Inferior parietal cortex (tissue), 1 donor: ENCODE measurements around the gene SBF2.
"Not testable (repeated sequence)": the region's sequence is repeated elsewhere in the genome, so short reads cannot be mapped to it uniquely, and the experiment has no call there.

Experiments used
- DNase-seq: peaks from one replicate; pipeline ENCODE4 v3.0.0-alpha.2; 2016; ENCODE audit errors: extremely low spot score

SBF2 gene

DNA sequence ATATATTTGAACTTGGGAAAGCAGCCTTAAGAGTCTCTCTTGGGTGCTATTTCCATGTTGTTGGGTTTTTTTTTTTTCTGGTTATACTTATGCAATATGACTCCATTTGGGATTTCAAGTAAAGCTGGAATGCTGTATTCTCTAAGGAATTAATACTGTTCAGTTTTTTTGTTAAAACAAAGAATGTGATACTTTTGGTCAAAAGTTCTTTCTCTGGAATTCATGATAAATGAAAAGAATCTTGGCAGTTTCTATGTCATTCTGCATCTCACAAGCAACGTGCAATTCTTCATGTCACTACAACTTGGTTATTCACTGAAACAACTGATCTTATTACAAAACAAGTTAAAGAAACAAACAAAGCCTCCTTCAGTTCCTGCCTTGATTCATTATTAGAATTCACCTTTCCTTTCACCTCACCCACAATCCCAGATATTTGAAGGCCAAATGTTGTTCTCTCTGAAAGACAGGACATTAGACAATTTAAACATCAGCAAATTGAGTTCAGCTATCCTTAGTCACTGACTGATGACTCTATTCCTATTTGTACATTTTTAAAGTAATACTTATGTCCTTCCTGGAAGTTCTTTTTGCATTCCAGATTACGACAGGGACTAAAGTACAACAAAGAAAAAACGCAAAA, 176.2 kb downstream of the SBF2 start:
- no peak for DNase-seq

DNA sequence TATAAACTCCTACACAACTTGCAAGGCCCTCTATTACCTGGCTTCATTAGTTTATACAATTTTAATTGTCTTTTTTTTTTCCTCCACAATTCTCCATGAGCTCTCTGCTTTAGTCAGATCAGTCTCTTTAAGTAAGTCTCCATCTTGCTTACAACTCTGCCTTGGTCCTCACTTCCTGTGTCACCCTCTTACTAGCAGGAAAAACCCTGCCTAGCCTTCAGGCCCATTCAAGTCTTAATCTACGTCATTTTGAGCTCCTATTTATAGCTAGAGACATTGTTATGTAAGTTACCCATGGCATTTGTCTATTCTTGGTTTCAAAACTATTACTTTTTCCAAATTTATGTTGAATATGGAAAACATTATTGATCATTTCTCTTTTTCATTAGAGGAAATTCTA, 177.4 kb downstream of the SBF2 start:
- DNase-seq = no peak

DNA sequence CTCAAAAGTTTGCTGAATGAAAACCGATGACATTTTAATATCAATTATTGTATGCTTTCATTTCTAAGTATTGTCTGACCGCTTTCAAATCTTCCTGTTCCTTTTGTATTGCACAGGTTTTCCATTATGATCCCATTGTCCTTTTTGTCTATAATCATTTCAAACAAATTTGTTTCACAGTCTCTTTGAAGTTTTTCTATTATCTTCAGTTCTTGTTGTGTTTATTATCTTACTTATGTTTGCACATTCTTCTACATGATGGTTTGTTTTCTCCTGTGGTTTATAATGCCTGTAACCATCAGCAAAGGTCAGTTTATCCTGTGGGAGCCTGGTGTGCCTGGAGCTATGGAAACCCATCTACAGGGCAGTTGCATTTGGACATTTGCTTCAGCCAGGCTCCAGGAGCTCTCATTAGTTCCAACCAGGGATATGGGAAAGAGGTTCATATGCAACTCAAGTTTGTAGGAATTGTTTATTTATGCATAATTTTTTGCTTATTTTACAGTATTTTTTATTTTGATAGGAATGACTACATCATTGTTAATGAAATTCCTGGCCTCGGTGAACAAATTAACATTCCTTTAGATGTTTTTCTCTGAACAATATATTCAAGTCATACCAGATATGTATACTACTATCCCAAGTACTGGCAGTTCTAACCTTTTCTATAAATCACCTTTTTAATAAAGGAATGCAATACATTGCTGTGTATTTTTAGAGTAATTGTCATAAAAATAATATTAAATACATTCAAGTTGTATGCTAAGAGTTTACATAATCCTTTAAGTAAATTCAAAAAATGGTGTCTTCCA, 179.2 kb downstream of the SBF2 start:
- DNase-seq = no peak

DNA sequence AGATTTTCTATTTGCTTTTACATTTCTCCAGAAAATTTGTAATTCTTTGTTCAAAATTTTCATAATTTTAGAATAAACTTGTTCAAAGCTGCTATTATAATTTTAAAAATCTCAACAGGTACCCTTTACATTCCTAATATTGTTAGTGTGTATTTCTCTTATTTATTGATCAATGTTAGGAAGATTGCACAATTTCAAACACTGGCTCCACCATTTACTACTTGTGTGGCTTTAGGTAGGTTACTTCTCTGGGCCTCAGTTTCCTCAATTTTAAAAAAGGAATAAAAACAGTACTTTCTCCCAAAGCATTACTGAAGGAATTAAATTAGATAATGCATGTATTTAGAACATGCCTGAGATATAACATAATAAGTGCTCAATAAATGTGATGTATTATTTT, 180.2 kb downstream of the SBF2 start:
- no peak for DNase-seq

DNA sequence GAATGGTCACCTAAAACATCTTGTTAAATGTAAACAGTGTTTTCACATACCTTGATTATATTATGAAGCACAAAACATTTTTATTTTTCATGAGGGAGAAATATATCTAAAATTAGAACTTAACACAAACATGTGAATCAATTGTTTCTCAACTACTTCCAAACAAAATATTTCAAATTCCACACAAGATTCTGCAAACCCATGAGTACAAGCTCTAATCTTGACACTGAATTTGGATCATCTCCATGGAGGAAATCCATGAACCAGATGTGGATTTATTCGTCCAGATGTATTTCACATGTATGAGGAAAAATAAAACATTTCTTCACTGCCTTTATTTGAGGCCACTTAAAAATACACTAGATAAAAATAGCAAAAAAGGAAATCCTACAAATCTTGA, 184.2 kb downstream of the SBF2 start:
- no peak for DNase-seq

DNA sequence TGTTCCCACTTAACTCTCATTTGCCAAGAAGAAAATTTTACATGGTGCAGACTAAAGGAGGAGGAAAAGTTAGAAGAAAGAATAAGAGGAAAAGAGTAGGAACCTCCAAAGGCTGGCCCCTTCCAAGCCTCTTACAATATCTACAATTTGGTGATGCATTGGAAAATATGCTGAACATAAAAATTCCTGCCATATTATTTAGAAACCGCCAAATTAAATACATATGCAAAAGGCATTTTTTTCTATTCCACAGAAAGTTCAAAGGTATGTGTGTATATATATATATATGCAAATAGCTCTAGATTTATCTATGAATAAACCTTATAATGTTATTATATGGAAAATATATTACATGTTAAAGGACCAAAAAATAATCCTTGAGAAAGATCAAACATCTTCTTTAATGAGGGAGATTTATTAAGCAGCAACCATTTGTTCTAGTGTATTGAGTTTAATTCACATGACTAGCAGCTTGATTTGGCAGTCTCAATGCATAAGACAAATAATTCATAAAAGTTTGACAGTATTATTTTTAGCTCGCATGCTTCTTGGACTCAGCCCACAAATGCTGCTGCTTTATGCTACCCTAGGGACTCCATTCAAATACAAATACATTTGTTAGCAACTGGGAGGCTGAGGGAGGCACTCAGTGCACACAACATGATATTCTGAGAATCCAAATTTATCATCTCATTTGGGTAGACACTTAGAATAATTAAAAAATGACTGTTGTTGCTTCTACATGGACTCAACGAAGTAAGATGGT, 184.9 kb downstream of the SBF2 start:
- DNase-seq = no peak

DNA sequence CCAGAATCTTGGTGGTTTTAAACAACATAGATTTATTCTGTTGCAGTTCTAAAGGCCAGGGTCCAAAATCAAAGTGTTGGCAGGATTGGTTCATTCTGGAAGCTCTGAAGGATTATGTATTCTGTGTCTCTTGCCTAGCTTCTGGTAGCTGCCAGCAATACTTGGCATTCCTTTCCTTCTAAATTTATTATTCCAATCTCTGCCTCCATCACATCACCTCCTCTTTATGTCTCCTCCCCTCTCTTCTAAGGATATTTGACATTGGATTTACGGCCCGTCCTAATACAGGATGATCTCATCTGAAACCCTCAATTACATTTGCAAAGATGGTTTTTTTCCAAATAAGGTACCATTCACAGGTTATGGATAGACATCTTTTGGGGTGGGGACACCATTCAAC, 186.5 kb downstream of the SBF2 start:
- no peak for DNase-seq

DNA sequence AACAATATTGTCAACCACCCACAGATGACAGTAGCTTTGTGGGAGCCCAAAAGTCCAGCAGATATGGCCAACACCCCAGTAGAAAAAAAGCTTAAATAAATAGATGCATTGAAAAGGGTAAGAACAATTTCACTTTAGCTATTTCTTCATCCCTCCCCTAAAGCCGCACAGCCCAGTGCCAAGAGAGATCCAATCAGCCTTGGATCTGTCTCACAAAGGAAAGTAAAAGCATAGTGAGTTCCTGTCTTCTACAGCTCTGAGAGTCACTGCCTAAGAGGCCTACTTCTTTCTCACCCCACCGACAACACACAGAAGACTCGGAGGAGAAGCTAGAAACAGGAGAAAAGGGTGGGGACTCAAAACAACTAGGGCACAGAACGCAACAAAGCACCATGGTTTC, 196.4 kb downstream of the SBF2 start:
- no peak for DNase-seq

DNA sequence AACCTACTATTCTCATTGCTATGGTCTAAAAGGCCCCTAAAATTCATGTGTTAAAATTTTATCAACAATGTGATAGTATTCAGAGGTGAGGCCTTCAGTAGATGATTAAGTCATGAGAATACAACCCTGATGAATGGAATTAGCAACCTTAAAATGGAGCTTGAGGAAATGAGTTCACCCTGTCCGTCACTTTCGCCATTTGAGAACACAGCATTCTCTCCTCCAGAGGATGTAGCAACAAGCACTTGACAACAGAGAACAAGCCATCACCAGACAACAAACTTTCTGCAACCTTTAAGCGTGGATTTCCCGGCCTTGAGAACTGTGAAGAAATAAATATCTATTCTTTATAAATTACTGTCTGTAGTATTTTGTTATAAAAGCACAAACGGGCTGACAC, 197.0 kb downstream of the SBF2 start:
- no peak for DNase-seq

DNA sequence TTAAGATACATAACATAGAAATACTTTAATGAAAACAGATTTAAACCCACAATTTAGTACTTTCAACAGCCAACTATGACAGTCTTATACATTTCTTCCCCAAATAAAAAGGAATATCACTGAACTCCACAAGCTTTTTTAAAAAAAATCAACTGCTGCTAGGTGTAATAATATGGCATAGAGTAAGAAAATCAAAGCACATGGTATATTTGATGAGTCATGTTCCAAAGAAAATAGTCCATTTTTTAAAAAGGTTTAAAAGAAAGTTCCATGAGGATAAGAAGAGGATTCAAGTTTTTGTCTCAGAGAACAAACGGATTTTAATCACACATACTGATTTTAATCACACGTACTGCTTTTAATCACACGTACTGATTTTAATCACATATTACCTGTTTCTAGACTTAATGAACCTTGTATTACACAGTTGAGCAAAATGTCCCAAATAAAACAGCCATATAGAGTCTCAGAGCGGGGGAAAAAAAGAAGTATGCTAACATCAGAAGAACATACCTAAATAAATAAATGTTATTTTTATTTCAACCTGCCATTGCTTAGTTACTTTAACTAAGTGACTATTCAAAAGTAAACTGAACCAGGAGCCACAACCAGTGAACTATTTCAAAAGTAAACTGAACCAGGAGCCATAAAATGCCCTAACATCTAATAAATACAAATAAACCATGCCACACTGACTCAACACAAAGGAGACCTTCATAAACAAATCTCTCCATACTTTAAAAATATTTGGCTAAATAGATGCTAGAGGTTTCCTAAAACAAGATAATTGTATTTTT, 198.4 kb downstream of the SBF2 start:
- no peak for DNase-seq

DNA sequence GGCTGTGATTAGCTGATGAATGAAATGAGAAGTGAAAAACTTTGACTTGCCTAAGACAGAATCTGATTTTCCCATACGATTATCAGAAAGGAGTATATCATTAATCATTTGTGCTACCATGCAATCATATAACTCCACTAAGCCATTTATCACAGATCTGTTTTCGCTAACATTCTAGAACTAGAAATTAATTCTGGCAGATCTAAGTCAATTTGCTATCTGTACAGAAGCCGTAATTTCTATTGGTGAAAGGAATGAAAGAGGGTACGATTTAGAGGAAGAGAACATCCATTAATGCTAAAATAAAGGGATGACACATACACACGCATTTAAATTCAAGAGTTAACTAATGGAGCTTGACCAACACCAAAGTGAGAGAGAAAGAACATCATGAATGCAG, 201.6 kb downstream of the SBF2 start:
- DNase-seq = no peak

DNA sequence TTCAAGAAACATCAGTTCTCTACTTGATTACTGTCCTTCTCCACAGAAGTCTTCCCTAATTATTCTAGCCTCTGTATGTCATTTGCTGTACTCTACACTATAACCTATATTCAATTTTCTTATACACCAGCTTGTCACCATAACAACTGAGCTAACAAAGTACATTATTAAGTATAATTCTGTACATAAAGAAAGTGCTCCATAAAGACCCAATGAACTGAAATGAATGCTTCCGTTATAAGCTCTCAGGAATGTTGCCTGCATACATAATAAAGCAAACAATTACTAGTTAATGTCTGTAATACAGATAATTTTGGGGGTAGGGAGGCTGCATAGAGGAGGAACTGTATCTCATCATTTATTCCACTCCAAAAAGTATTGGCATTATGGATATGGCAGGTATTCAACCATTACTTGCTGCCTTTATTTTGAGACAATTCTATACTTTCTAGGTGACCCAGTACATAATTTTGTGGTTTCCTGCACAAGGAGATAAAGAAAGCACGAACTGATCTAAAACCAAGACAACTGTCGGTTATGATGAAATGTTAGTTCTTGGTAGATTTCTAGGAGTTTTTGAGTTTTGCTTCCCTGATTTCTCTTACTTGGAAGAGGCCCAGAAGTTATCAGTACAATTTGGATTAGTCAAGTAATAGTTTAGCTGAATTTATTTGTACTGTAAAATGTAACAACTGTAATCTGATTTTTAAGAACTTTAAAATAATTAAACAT, 202.5 kb downstream of the SBF2 start:
- DNase-seq = no peak

DNA sequence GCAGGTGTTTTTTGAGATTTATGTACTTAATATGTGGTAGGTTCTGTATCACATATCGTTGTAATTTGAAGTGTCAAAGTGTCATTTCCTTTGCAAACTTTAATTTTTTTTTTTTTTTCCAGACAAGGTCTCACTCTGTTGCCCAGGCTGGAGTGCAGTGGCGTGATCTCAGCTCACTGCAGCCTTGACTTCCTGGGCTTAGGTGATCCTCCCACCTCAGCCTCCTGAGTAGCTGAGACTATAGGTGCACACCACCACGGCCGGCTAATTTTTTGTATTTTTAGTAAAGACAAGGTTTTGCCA, 206.1 kb downstream of the SBF2 start:
- DNase-seq = not testable (repeated sequence)

DNA sequence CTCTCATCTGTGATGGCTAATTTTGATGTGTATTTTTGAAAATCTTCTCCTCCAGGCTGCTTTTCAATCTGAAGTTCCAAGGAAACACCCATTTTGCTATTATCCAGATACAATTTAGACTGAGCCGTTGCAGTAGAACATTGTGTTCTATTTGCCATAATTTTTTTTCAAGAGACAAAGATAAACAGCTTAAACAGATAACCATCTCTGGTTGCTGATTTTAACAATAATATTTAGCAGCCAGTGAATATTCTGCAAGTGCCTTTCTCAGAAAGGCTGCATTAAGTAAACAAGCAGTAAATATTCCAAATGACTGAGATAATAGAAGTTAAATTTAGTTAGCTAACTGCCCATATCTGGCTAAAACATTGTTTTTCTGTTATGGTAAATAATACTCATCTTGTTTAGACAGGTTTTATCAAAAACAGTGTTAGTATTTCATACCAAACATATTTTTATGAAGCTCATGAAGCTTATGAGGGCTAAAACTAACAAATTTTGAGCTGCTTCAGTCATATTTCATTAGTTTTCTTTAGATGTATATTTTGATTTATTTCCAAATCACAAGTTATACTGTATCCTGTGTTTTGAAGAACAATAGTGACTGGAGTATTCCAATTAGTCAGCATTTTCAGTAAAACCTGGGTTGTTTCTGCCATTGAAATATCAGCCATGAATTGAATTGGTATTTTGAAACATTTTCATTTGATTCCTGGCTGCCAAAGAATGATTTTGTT, 206.7 kb downstream of the SBF2 start:
- DNase-seq = no peak

DNA sequence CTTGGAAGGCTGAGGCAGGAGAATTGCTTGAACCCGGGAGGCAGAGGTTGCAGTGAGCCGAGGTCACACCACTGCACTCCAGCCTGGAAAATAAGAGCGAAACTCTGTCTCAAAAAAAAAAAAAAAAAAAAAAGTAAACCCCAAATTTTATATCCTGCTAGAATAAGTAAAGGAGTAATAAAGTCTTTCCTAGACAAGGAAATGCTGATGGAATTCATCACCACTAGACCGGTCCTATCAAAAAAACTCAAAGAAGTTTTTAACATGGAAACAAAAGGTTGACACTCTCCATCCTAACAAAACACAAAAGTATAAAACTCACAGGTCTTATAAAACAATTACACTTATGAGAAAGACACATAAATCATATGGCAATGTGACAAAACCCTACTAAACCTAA, 213.9 kb downstream of the SBF2 start:
- DNase-seq = no peak

DNA sequence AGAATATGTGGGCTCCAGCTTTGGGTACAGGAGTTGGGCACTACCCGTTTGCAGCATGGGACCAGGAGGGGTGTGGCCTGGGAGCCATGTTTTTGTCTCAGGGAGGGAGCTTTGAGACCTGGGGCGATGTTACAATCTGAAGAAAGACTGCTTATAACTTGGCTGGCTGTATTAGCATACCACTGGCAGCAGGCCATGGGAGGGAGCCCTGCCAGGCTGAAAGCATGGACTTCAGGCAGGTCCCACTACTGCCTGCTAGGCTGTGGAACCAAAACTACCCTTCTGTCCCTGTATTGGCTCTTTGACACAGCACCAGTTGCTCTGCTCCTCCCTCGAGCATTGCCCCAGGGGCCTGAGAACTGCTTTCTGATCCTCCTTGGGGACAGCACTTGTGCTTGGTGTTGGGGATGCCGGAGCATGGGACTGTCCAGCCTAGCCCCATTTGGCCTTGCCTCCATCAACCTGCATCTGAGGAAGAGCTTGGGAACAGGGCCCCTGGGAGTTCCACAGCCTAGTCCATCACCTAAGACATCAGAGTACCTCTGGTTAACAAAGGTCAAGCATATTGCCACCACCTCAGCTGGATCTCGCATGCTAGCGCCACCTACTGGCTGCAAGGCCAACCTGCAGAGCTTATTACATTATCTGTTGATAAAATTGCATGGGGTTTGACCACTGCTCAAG, 217.4 kb downstream of the SBF2 start:
- DNase-seq = no peak

DNA sequence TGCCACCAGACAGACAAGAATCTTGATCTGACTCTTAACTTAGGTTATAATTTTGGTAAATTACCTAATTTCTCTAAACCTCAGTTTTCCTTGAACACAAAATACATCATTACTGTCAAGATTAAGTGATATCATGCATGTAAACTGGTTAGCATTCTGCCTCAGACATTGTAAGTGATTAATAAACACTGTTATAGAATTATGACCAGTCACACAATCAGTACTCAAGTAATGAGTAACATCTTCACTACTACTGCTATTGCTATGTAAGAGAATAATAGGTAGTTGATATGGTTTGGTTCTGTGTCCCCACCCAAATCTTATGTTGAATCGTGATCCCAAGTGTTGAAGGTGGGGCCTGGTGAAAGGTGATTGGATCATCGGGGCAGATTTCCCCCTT, 218.9 kb downstream of the SBF2 start:
- no peak for DNase-seq

DNA sequence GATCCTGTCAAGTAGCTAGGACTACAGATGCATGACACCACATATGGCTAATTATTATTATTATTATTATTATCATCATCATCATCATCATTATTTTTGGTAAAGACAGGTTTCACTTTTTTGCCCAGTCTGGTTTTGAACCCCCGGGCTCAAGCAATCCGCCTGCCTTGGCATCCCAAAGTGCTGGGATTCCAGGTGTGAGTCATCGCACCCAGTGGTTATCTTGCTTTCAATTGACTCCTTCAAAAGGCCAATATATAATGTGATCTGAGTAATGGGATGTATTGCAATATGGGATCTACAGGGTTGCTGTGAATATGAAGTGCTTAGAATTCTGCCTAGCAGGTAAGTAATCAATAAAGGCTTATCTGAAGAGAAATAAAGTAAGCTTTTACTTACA, 221.2 kb downstream of the SBF2 start:
- DNase-seq = no peak

DNA sequence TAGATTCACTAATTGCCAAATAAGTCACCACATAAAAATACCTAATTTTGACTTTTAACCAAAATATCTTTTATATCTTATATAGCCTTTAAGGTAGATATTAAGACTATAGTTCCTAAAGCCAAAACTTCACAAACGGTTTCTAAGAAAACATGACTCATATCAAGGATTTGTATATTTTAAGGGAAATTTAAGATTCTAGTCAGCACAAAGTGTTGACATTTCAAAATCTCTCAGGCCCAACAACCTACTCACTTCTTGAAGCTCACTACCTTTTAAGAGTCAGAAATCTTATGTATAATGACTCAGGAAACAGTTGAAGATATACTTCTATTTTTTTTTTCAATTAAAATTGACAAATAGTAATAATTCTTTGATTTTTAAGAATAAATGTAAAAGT, 221.9 kb downstream of the SBF2 start:
- DNase-seq = no peak

DNA sequence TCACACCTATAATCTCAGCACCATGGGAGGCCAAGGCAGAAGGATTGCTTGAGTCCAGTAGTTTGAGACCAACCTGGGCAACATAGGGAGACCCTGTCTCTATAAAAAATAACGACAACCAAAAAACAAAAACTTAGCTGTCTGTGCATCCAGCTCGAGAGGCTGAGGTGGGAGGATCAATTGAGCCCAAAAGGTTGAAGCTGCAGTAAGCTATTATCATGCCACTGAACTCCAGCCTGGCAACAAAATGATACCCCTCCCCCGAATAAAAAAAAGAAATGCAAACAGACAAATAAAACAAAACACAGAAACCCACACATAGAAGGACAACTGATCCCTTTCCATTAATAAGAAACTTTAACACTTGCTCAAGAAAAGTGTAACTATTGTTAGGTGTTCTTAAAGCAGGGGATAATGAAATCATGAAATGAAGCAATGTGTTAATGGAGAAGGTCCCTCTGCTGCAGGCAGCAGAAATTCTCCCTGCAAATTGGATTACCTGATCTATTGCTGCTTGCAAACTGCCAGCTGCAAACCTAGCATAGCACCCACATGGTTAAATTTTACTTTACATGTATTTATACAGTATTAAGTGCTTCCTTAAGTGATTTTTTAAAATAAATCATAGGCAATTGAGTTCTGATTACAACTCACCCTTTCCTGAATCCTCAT, 226.3 kb downstream of the SBF2 start:
- no peak for DNase-seq
